Spinal cord (tissue), 10 donors: Measurements from ENCODE around the gene TAB2. TPM values are rescaled to one million over a fixed set of nuclear protein-coding genes. Genes with fewer than 3 reads are reported as not detected.
"Not testable (repeated sequence)": the region's sequence is repeated elsewhere in the genome, so short reads cannot be mapped to it uniquely, and the experiment has no call there.

Experiments used
- DNase-seq, 6 donors: peaks; one replicate each; pipeline versions ENCODE4 v3.0.0 to v3.0.0-alpha.2; 2013 to 2015; ENCODE audit warnings: low spot score in 6 of 6, low read depth in 4 of 6
- H3K27ac ChIP-seq: one replicate; pipeline ENCODE4 v1.5.1; 2013; ENCODE audit warnings: low read depth, low read length, control low read depth
- H3K27me3 ChIP-seq: one replicate; pipeline ENCODE4 v1.6.1; 2013; ENCODE audit warnings: low read length; ENCODE audit not compliant: control insufficient read depth, insufficient read depth
- H3K36me3 ChIP-seq: one replicate; pipeline ENCODE4 v1.6.1; 2013; ENCODE audit warnings: low read length; ENCODE audit not compliant: control insufficient read depth, insufficient read depth
- H3K4me1 ChIP-seq: one replicate; pipeline ENCODE4 v1.6.1; 2013; ENCODE audit warnings: low read length; ENCODE audit not compliant: control insufficient read depth, insufficient read depth
- H3K4me3 ChIP-seq: one replicate; pipeline ENCODE4 v1.5.1; 2013; ENCODE audit warnings: low read depth, low read length, control low read depth
- H3K9me3 ChIP-seq: one replicate; pipeline ENCODE4 v1.6.1; 2013; ENCODE audit warnings: low read length; ENCODE audit not compliant: control insufficient read depth, insufficient read depth
- WGBS: methylation state at CpG from one replicate; pipeline ENCODE4 v1.1.5; 2013; ENCODE audit warnings: missing lambda C conversion rate; ENCODE audit not compliant: insufficient coverage; 5-methylcytosine and 5-hydroxymethylcytosine counted together
- polyA plus RNA-seq, 2 donors: library from polyadenylated mRNA; unstranded; fragments of 120-200 nt; gene quantifications; one replicate each; pipeline ENCODE4 v1.2.1, GENCODE V29; 2013; ENCODE audit not compliant: insufficient read length in 2 of 2
- total RNA-seq, 2 donors: library from RNA; depleted of rRNA in 1 of 2; stranded (reverse); fragments of 120-200 nt in 1 of 2; fragments of >200 nt in 1 of 2; gene quantifications; one replicate each; pipeline versions ENCODE4 v1.2.3 to v1.2.4, GENCODE V29; 2013 to 2014
- donor health status: healthy.

TAB2 gene
- total and polyA plus RNA-seq, 4 donors = 57.6 to 69.7 (median 61.5) TPM

DNA sequence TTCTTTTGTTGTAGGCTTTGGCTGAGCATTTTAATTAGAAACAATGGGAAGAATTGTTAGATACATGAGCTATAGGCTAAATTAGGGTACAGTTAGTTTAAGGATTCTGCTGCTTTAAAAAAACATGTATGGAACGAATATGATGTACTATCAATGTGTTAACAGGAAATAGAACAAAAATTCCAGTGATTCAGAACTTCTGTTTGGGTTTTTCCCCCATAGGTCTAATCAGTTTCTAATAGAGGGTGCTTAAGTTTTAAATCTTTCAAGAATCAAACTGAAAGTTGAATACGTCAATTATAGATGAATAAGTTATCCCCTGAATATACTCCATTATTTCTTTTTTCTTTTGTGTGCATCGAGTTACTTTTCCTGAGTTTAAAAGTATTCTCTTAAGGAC is 1.9 kb downstream of the TAB2 start:
- peak overlapping the region; percentile 96 for H3K27ac ChIP-seq
- H3K36me3 ChIP-seq = no peaks in the 10 kb centered on the region
- H3K4me1 ChIP-seq = peaks cover 4% of the 10 kb centered on the region
- WGBS = no CpG with 5 or more reads among the region's 3 CpGs
- H3K27me3 ChIP-seq = no peaks in the 10 kb centered on the region
- no peaks in the 10 kb centered on the region for H3K9me3 ChIP-seq
- no peak for DNase-seq
- peak overlapping the region; percentile 84 for H3K4me3 ChIP-seq

DNA sequence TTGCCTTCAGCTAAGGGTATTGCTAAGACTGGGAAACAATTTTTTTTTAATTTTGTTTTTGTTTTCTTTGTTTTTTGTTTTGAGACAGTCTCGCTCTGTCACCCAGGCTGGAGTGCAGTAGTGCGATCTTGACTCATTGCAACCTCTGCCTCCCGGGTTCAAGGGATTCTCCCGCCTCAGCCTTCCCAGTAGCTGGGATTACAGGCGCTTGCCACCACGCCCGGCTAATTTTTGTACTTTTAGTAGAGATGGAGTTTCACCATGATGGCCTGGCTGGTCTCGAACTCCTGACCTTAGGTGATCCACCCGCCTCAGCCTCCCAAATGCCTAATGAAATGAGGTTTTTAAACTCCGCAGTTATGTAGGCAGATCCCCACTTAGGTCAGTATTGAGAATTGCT is 2.5 kb downstream of the TAB2 start:
- WGBS = 80% methylated on average over 1 of the region's 10 CpGs
- not testable (repeated sequence) for H3K9me3 ChIP-seq, H3K36me3 ChIP-seq, H3K4me1 ChIP-seq, DNase-seq, H3K27me3 ChIP-seq
- peak overlapping the region; percentile 96 for H3K27ac ChIP-seq
- peak overlapping the region; percentile 84 for H3K4me3 ChIP-seq

DNA sequence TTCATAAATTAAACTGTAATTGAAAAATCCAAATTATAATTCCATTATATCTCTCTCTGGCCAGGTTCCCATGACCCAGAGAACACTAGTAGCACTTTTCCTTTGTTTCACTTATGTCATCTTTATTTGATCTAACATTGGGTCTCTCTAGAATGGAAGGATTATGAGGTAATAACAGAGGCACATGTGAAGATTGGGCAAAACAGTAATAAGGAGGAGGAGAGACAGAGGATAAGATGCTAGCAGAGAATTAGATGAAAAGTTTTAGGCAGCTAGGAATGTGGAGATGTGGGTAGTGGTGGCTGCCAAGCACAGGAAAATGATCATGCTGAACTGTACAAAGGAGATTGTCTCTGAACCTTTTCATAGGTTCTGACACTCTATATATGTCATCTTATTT is 3.3 kb downstream of the TAB2 start:
- H3K27ac ChIP-seq = no peak overlapping the region
- peaks cover 4% of the 10 kb centered on the region for H3K4me1 ChIP-seq
- H3K27me3 ChIP-seq = no peaks in the 10 kb centered on the region
- H3K4me3 ChIP-seq = peak overlapping the region; percentile 4
- no peaks in the 10 kb centered on the region for H3K9me3 ChIP-seq
- no peak for DNase-seq
- H3K36me3 ChIP-seq = no peaks in the 10 kb centered on the region

DNA sequence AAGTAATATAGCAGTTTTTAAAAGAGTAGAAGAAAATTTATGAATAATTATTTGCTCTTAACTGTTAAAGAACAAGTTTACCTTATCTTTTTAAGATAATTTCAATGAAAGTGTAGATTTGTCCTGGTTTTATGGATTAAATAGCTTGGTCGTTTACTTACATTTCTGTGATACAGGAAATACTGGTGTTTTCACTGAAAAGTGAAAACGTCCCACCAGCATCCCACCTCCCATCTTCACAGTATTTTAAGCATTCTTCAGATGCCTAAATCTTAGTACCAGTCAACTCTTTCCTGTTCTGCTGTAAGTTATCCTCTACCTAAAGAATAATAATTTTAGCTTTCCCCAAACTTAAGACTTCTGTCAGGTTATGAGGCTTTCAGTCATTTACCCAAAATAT is 5.8 kb downstream of the TAB2 start:
- no peak for DNase-seq
- no CpG with 5 or more reads among the region's 2 CpGs for WGBS
- Histone ChIP-seq H3K4me1 (peaks cover 4% of the 10 kb centered on the region), H3K36me3 (no peaks in the 10 kb centered on the region), H3K27me3 (no peaks in the 10 kb centered on the region), H3K9me3 (no peaks in the 10 kb centered on the region), H3K4me3 (no peak overlapping the region), H3K27ac (no peak overlapping the region)

DNA sequence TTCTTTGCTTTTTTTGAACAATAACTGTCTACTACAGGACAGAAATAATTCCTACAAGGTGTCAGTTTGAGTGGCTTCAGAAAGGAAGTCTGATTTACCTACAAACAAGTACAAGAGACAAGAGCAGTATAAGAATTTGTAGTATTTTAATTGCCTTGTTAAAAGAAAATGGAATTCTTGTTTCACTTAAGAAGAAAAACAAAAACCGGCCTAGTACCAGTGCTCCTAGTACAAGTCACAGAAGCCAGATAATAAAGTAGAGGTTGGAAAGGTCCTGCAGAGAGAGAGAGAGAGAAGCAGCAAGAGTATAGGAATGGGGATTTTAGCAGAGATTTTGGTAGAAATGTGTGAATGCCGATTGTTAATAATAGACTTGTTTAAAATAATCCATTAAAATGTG is 6.4 kb downstream of the TAB2 start:
- Histone ChIP-seq H3K9me3 (no peaks in the 10 kb centered on the region), H3K4me3 (no peak overlapping the region), H3K27me3 (no peaks in the 10 kb centered on the region), H3K4me1 (peaks cover 4% of the 10 kb centered on the region), H3K27ac (no peak overlapping the region), H3K36me3 (no peaks in the 10 kb centered on the region)
- no peak for DNase-seq
- WGBS = no CpG with 5 or more reads among the region's 2 CpGs

DNA sequence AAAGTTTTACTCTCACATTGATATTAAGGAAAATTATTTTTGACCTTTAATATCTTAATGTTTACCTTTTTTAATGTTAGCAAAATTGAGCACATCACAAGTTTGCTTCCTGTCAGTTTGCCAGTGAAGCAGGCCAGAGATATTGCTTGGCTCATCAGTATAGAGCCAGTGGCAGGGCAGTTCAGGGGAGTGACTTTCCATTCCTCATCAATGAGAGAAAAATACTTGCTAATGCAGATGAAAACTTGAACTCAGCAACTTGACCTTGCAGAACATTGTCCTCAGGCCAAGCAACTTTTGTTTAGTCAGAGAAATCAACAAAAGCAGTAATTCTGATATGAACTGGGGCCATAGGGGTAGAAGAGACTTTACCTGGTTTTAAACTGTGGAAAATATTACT is 6.9 kb downstream of the TAB2 start:
- H3K9me3 ChIP-seq = no peaks in the 10 kb centered on the region
- H3K27me3 ChIP-seq = no peaks in the 10 kb centered on the region
- no peaks in the 10 kb centered on the region for H3K36me3 ChIP-seq
- no peak overlapping the region for H3K27ac ChIP-seq
- H3K4me3 ChIP-seq = no peak overlapping the region
- no peak for DNase-seq
- peaks cover 4% of the 10 kb centered on the region for H3K4me1 ChIP-seq

DNA sequence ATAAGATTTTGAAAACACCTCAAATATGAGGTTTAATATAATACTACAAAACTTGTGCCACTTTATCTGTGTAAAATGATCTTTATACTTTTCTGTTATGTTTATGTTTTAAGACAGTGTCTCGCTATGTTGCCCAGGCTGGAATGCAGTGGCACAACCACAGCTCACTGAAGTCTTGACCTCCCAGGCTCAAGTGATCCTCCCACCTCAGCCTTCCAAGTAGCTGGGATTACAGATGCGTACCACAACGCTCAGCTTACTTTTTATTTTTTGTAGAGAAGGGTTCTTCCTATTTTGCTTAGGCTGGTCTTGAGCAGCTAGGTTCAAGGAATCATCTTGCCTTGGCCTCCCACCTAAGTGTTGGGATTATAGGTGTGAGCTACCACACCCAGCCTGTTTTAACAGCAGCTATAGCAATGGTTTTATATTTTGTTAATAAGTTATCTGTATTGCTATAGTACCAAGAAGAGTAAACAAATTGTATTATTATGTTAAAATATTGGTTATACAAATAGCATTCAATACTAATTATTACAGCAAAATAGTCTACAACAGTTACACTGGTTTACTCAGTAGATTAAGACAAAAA is 8.2 kb downstream of the TAB2 start:
- WGBS = 100% methylated on average over 1 of the region's 3 CpGs
- H3K36me3 ChIP-seq = no peaks in the 10 kb centered on the region

DNA sequence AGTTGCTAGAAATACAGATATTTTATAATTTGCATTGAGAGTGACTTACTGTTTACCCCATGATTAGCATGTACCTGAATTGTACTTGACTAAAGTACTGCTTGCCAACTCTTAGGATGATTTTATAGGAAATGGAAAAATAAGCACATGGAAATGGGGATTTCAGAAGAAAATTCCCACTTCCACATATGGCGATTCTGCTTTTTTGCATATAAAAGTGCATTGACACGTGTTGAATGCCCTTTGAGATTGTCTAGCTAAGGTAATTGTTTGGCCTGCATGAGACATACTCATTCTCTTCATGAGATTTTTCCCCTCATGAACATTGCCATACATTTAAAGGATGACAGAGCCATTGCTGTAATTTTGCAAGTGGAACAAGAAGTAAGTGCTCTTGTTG is 10.1 kb downstream of the TAB2 start:
- DNase-seq = no peak
- Histone ChIP-seq H3K27ac (no peak overlapping the region), H3K9me3 (no peaks in the 10 kb centered on the region), H3K4me3 (no peak overlapping the region), H3K36me3 (no peaks in the 10 kb centered on the region), H3K27me3 (no peaks in the 10 kb centered on the region), H3K4me1 (no peaks in the 10 kb centered on the region)
- WGBS = no CpG with 5 or more reads among the region's 2 CpGs

More for the DNA sequence above, 8.2 kb downstream of the TAB2 start:
- Histone ChIP-seq H3K27me3 (no peaks in the 10 kb centered on the region), H3K27ac (no peak overlapping the region), H3K4me3 (no peak overlapping the region), H3K4me1 (no peaks in the 10 kb centered on the region), H3K9me3 (no peaks in the 10 kb centered on the region)
- no peak for DNase-seq

DNA sequence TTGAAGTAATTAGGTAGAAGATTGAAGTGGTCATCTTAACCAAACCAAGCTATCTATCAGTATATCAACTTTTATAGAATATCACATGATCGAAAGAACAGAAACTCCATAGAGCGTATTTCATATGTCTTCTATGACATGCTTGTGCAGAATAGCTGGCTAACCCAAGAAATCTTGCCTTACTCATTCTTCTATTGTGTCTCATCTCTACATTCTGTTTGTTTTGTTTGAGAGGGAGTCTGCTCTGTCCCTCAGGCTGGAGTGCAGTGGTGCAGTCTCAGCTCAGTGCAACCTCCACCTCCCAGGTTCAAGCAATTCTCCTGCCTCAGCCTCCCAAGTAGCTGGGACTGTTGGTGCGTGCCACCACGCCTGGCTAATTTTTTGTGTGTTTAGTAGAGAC is 10.6 kb downstream of the TAB2 start:
- DNase-seq = no peak
- H3K9me3 ChIP-seq = no peaks in the 10 kb centered on the region
- H3K36me3 ChIP-seq = no peaks in the 10 kb centered on the region
- no peaks in the 10 kb centered on the region for H3K4me1 ChIP-seq
- H3K27ac ChIP-seq = no peak overlapping the region
- WGBS = 100% methylated on average over 1 of the region's 4 CpGs
- H3K4me3 ChIP-seq = no peak overlapping the region
- H3K27me3 ChIP-seq = no peaks in the 10 kb centered on the region

DNA sequence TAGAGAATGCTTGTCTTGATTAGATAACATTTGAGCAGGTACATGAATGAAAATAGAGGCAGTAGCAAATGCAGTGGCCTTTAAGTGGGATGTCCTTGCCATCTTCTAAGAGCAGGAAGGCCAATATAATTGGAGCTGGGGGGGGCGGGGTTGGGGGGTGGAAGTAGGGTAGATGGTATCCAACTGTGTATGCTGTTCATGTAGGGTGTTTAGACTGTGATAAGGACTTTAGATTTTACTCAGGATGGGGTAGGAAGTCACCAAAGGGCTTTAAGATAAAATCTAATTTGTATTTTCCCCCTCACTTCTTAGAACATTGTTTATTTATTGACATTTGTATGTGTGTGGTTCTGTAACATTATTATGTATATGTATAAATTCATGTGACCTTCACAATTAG is 12.0 kb downstream of the TAB2 start:
- DNase-seq = no peak
- H3K36me3 ChIP-seq = no peaks in the 10 kb centered on the region
- H3K9me3 ChIP-seq = no peaks in the 10 kb centered on the region
- no CpG with 5 or more reads among the region's 1 CpG for WGBS
- no peak overlapping the region for H3K4me3 ChIP-seq
- no peaks in the 10 kb centered on the region for H3K27me3 ChIP-seq
- H3K4me1 ChIP-seq = no peaks in the 10 kb centered on the region
- H3K27ac ChIP-seq = no peak overlapping the region
